K562 (cell line): ENCODE measurements around the gene ABHD14A. TPM values are rescaled to one million over a fixed set of nuclear protein-coding genes. Genes with fewer than 3 reads are reported as not detected.

Experiments used
- CSDE1 ChIP-seq, 2 experiments: fragments of 450-650 bp; IDR thresholded peaks; 2 replicates each; pipeline ENCODE4 v1.6.1; 2016; ENCODE audit warnings: mild to moderate bottlenecking in 1 of 2
- DDX20 ChIP-seq: fragments of 450-650 bp; IDR thresholded peaks from 2 replicates; pipeline ENCODE4 v1.6.1; 2016; ENCODE audit warnings: missing genetic modification characterization, low read depth, mild to moderate bottlenecking, missing compliant biosample characterization, moderate library complexity
- KLF13 ChIP-seq: fragments of 450-650 bp; IDR thresholded peaks from 2 replicates; pipeline ENCODE4 v1.6.1; 2016; ENCODE audit warnings: missing genetic modification characterization, low read depth, mild to moderate bottlenecking, missing compliant biosample characterization, moderate library complexity, borderline replicate concordance
- NBN ChIP-seq: fragments of 450-650 bp; IDR thresholded peaks from 2 replicates; pipeline ENCODE4 v1.6.1; 2016; ENCODE audit warnings: low read depth, mild to moderate bottlenecking
- POLR2G ChIP-seq: fragments of 200-400 bp; formaldehyde crosslinking; IDR thresholded peaks from 2 replicates; pipeline ENCODE4 v1.6.1; 2017; ENCODE audit warnings: low read depth, mild to moderate bottlenecking, antibody characterized with exemption, low read length, moderate library complexity
- POLR2H ChIP-seq: IDR thresholded peaks from 2 replicates; pipeline ENCODE4 v1.6.1; 2016; ENCODE audit warnings: missing genetic modification characterization, low read depth, mild to moderate bottlenecking, control low read depth, missing compliant biosample characterization, moderate library complexity
- SRSF1 ChIP-seq: fragments of 200-400 bp; formaldehyde crosslinking; IDR thresholded peaks from 2 replicates; pipeline ENCODE4 v1.6.1; 2017; ENCODE audit warnings: mild to moderate bottlenecking, low read depth, low read length, moderate library complexity
- ZC3H11A ChIP-seq: IDR thresholded peaks from 2 replicates; pipeline ENCODE4 v1.6.1; 2012; ENCODE audit warnings: low read depth, low read length, improper control_type of control experiment
- ZNF197 ChIP-seq: fragments of 200-800 bp; sonication (Bioruptor generic); IDR thresholded peaks from 2 replicates; pipeline ENCODE4 v1.6.1; 2016; ENCODE audit warnings: low read depth, missing genetic modification characterization, missing compliant biosample characterization
- ZNF224 ChIP-seq: sonication (generic); formaldehyde crosslinking; IDR thresholded peaks from 2 replicates; pipeline ENCODE4 v1.8.0; 2022; ENCODE audit warnings: mild to moderate bottlenecking, missing genetic modification reagents
- ZNF589 ChIP-seq: fragments of 200-800 bp; sonication (Bioruptor generic); IDR thresholded peaks from 2 replicates; pipeline ENCODE4 v1.6.1; 2016; ENCODE audit warnings: low read depth, missing genetic modification characterization, missing compliant biosample characterization
- ZNF75A ChIP-seq: fragments of 450-650 bp; formaldehyde crosslinking; IDR thresholded peaks from 2 replicates; pipeline ENCODE4 v1.4.0; 2020; ENCODE audit warnings: mild to moderate bottlenecking
- polyA plus RNA-seq, 8 experiments: library from polyadenylated mRNA; depleted of rRNA in 4 of 8; stranded (reverse) in 5 of 8; unstranded in 3 of 8; fragments of >200 nt; fragmentation: Nextera tagmentation in 2 of 8; fragmentation: Illumina TruSeq in 1 of 8; extraction: Ambion mirVana in 2 of 8; extraction: Trizol in 1 of 8; gene quantifications; 2 replicates each; pipeline versions ENCODE4 v1.2.1 to v1.2.3, GENCODE V29; 2011 to 2014; ENCODE audit warnings: inconsistent platforms in 1 of 8, missing spikeins in 1 of 8
- total RNA-seq, 7 experiments: library from RNA; depleted of rRNA in 6 of 7; stranded (reverse); fragments of >200 nt in 6 of 7; fragmentation: Illumina TruSeq in 2 of 7; extraction: Trizol in 2 of 7; gene quantifications; 2 replicates each; pipeline versions ENCODE4 v1.2.1 to v1.2.3, GENCODE V29; 2011 to 2021; ENCODE audit warnings: low replicate concordance in 1 of 7
- TF ChIP-seq, protein P1 (sequence below): sonication (generic); formaldehyde crosslinking; IDR thresholded peaks from 2 replicates; pipeline ENCODE4 v1.8.1; 2023; ENCODE audit warnings: mild to moderate bottlenecking, missing genetic modification reagents

ABHD14A gene
- total and polyA plus RNA-seq, 9 of the 15 experiments (the other 6 are each of a cell fraction or from before 2014, with no cell fraction given) = 0.90 to 10.5 (median 8.3) TPM

DNA sequence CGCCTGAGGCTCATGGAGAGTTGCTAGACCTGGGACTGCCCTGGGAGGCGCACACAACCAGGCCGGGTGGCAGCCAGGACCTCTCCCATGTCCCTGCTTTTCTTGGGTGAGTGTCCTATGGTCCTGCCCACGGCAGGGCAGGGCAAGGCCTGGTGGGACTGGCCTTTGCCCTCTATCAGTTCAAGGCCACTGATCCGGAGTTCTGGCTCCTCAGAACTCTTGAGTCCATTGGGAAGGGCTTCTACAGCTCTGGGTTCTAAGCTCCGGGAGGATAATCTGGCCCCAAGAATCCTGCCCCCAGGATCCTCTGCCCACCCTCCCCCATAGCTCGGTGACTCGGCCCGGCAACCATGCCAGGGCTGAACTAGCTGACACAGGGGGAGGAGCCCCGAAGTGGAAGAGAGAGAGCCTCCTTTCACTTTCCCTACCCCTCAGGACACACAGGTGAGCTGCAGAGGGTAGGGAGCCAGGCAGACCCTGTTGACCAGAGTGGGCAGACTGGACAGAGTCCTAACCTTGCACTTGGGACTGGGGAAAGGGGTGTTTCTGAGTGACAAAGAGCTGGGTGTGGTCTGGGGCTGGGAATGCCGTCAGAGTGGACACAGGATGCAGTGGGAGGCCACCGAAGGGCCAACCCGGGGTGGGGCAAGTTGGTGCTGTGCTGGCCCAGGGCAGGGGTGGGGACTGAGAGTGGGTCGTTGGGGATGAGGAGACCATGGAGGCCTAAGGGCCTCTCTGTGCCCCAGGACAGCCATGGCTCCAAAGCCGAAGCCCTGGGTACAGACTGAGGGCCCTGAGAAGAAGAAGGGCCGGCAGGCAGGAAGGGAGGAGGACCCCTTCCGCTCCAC lies 32.0 kb upstream of the ABHD14A start (continued):
- TF ChIP-seq POLR2H (tag) = no peak
- TF ChIP-seq, protein P1, sequence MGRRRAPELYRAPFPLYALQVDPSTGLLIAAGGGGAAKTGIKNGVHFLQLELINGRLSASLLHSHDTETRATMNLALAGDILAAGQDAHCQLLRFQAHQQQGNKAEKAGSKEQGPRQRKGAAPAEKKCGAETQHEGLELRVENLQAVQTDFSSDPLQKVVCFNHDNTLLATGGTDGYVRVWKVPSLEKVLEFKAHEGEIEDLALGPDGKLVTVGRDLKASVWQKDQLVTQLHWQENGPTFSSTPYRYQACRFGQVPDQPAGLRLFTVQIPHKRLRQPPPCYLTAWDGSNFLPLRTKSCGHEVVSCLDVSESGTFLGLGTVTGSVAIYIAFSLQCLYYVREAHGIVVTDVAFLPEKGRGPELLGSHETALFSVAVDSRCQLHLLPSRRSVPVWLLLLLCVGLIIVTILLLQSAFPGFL (CRISPR knock-in tag) = no peak
- TF ChIP-seq POLR2G = no peak
- TF ChIP-seq KLF13 (tag) = no peak
- TF ChIP-seq ZNF224 (CRISPR knock-in tag) = no peak
- TF ChIP-seq CSDE1 (IDR thresholded peaks at IDR 0.05) = no peak
- TF ChIP-seq ZNF589 = 0 out of 2 replicates have a peak, but pooled peaks have one; percentile 17
- no peak for TF ChIP-seq SRSF1
- no peak for TF ChIP-seq ZNF75A (CRISPR knock-in tag)
- no peak for TF ChIP-seq NBN
- no peak for TF ChIP-seq ZNF197 (CRISPR knock-in tag)
- TF ChIP-seq ZC3H11A = no peak
- TF ChIP-seq DDX20 (tag) = no peak
